ENCODE results near the gene CCP110. TPM values are rescaled to one million over a fixed set of nuclear protein-coding genes. Genes with fewer than 3 reads are reported as not detected.

The CCP110 gene
- total RNA-seq = 11.3 TPM
- polyA plus RNA-seq (ENCODE audit: insufficient read depth in 1 of 8, insufficient read length in 8 of 8, low replicate concordance in 1 of 8) = 10 to 100 TPM; 10.8 to 22.5 (median 15.5) TPM
- long read RNA-seq, donor 1 = 0 reads
- long read RNA-seq, donor 2 = 0 reads
- long read RNA-seq, donor 3 = 0 reads
- long read RNA-seq, donor 4, partial matches to known transcripts = 0 of 1 reads
- long read RNA-seq, donor 4, other reads (novel, unspliced or antisense) = 0 of 1 reads
- long read RNA-seq, donor 5, full-length matches to known transcripts = 1 of 1 reads
- long read RNA-seq, donor 5, partial matches to known transcripts = 0 of 1 reads
- long read RNA-seq, donor 5, other reads (novel, unspliced or antisense) = 0 of 1 reads
- long read RNA-seq, donor 6, full-length matches to known transcripts = 1 of 1 reads
- long read RNA-seq, donor 6, partial matches to known transcripts = 0 of 1 reads
- long read RNA-seq, donor 6, other reads (novel, unspliced or antisense) = 0 of 1 reads
- long read RNA-seq, donor 7 = 0 reads
- long read RNA-seq, donor 8 = 0 reads
- long read RNA-seq, donor 9, full-length matches to known transcripts = 1 of 1 reads
- long read RNA-seq, donor 9, partial matches to known transcripts = 0 of 1 reads
- long read RNA-seq, donor 9, other reads (novel, unspliced or antisense) = 0 of 1 reads
- long read RNA-seq, donor 10 = 0 reads
- long read RNA-seq, donor 11 = 0 reads

GRCh38 chr16:19523559-19524355 lies at the start of gene CCP110:
Gene CCP110 (plus strand): TSS chr16:19523942. CDS start chr16:19527882, 3,940 bp downstream.
- H3K4me3 ChIP-seq (ENCODE audit: low read length) = peak within 1 kb of the TSS; percentile 97
- peaks cover 20% of the 10 kb centered on the region for H3K4me1 ChIP-seq (ENCODE audit: control insufficient read depth, insufficient read depth, low read length)
- no peaks in the 10 kb centered on the region for H3K27me3 ChIP-seq (ENCODE audit: control insufficient read depth, insufficient read depth, low read length)
- 0% methylated on average over 48 of the region's 51 CpGs for WGBS (ENCODE audit: insufficient coverage)
- H3K27ac ChIP-seq (ENCODE audit: low read length) = peak within 1 kb of the TSS; percentile 80
- peaks cover 4% of the 10 kb centered on the region for H3K36me3 ChIP-seq (ENCODE audit: control insufficient read depth, insufficient read depth, low read length)
- DNase-seq = peak; percentile 98
- H3K9me3 ChIP-seq (replicated peaks; ENCODE audit: control insufficient read depth, low read depth, low read length) = no peaks in the 10 kb centered on the region

GRCh38 chr16:19474617-19475016 lies 49.1 kb upstream of the CCP110 start:
- Histone ChIP-seq H3K36me3 (ENCODE audit: control insufficient read depth, insufficient read depth, low read length) (no peaks in the 10 kb centered on the region), H3K27me3 (ENCODE audit: control insufficient read depth, insufficient read depth, low read length) (no peaks in the 10 kb centered on the region), H3K4me1 (ENCODE audit: control insufficient read depth, insufficient read depth, low read length) (no peaks in the 10 kb centered on the region), H3K9me3 (replicated peaks; ENCODE audit: control insufficient read depth, low read depth, low read length) (no peaks in the 10 kb centered on the region), H3K4me3 (ENCODE audit: low read length) (no peak overlapping the region), H3K27ac (ENCODE audit: low read length) (no peak overlapping the region)
- DNase-seq = no peak
- 53% methylated on average over 3 of the region's 5 CpGs for WGBS (ENCODE audit: insufficient coverage)

- Histone ChIP-seq H3K4me3 (ENCODE audit: low read length) (no peak overlapping the region), H3K4me1 (ENCODE audit: control insufficient read depth, insufficient read depth, low read length) (no peaks in the 10 kb centered on the region), H3K27me3 (ENCODE audit: control insufficient read depth, insufficient read depth, low read length) (no peaks in the 10 kb centered on the region), H3K9me3 (replicated peaks; ENCODE audit: control insufficient read depth, low read depth, low read length) (no peaks in the 10 kb centered on the region), H3K27ac (ENCODE audit: low read length) (no peak overlapping the region), H3K36me3 (ENCODE audit: control insufficient read depth, insufficient read depth, low read length) (no peaks in the 10 kb centered on the region)
- 81% methylated on average over 1 of the region's 1 CpG for WGBS (ENCODE audit: insufficient coverage)
- DNase-seq = no peak
Measured at GRCh38 chr16:19478505-19478904, 45.2 kb upstream of the CCP110 start.

GRCh38 chr16:19479302-19479721 lies 44.4 kb upstream of the CCP110 start:
- H3K36me3 ChIP-seq (ENCODE audit: control insufficient read depth, insufficient read depth, low read length) = no peaks in the 10 kb centered on the region
- no peak for DNase-seq
- WGBS (ENCODE audit: insufficient coverage) = 94% methylated on average over 2 of the region's 3 CpGs
- no peak overlapping the region for H3K27ac ChIP-seq (ENCODE audit: low read length)
- no peaks in the 10 kb centered on the region for H3K9me3 ChIP-seq (replicated peaks; ENCODE audit: control insufficient read depth, low read depth, low read length)
- no peaks in the 10 kb centered on the region for H3K4me1 ChIP-seq (ENCODE audit: control insufficient read depth, insufficient read depth, low read length)
- H3K4me3 ChIP-seq (ENCODE audit: low read length) = no peak overlapping the region
- H3K27me3 ChIP-seq (ENCODE audit: control insufficient read depth, insufficient read depth, low read length) = no peaks in the 10 kb centered on the region

- H3K27ac ChIP-seq (ENCODE audit: low read length) = no peak overlapping the region
- 100% methylated on average over 1 of the region's 2 CpGs for WGBS (ENCODE audit: insufficient coverage)
- no peaks in the 10 kb centered on the region for H3K27me3 ChIP-seq (ENCODE audit: control insufficient read depth, insufficient read depth, low read length)
- H3K9me3 ChIP-seq (replicated peaks; ENCODE audit: control insufficient read depth, low read depth, low read length) = no peaks in the 10 kb centered on the region
- no peak for DNase-seq
- no peaks in the 10 kb centered on the region for H3K4me1 ChIP-seq (ENCODE audit: control insufficient read depth, insufficient read depth, low read length)
- H3K4me3 ChIP-seq (ENCODE audit: low read length) = no peak overlapping the region
- H3K36me3 ChIP-seq (ENCODE audit: control insufficient read depth, insufficient read depth, low read length) = no peaks in the 10 kb centered on the region
Measured at GRCh38 chr16:19481296-19481695, 42.4 kb upstream of the CCP110 start.

- no peak for DNase-seq
- WGBS (ENCODE audit: insufficient coverage) = no CpG with 5 or more reads among the region's 5 CpGs
- Histone ChIP-seq H3K27ac (ENCODE audit: low read length) (no peak overlapping the region), H3K4me1 (ENCODE audit: control insufficient read depth, insufficient read depth, low read length) (no peaks in the 10 kb centered on the region), H3K9me3 (replicated peaks; ENCODE audit: control insufficient read depth, low read depth, low read length) (no peaks in the 10 kb centered on the region), H3K36me3 (ENCODE audit: control insufficient read depth, insufficient read depth, low read length) (no peaks in the 10 kb centered on the region), H3K27me3 (ENCODE audit: control insufficient read depth, insufficient read depth, low read length) (no peaks in the 10 kb centered on the region), H3K4me3 (ENCODE audit: low read length) (no peak overlapping the region)
Measured at GRCh38 chr16:19481769-19482168, 42.0 kb upstream of the CCP110 start.

GRCh38 chr16:19482291-19482690 lies 41.5 kb upstream of the CCP110 start:
- Histone ChIP-seq H3K36me3 (ENCODE audit: control insufficient read depth, insufficient read depth, low read length) (no peaks in the 10 kb centered on the region), H3K9me3 (replicated peaks; ENCODE audit: control insufficient read depth, low read depth, low read length) (no peaks in the 10 kb centered on the region), H3K4me1 (ENCODE audit: control insufficient read depth, insufficient read depth, low read length) (no peaks in the 10 kb centered on the region), H3K27ac (ENCODE audit: low read length) (no peak overlapping the region), H3K4me3 (ENCODE audit: low read length) (no peak overlapping the region), H3K27me3 (ENCODE audit: control insufficient read depth, insufficient read depth, low read length) (no peaks in the 10 kb centered on the region)
- whole genome bisulfite sequencing (ENCODE audit: insufficient coverage) = no CpG with 5 or more reads among the region's 1 CpG
- DNase-seq = no peak

- no peak overlapping the region for H3K4me3 ChIP-seq (ENCODE audit: low read length)
- H3K27ac ChIP-seq (ENCODE audit: low read length) = no peak overlapping the region
- DNase-seq = no peak
- WGBS (ENCODE audit: insufficient coverage) = no CpG with 5 or more reads among the region's 3 CpGs
- no peaks in the 10 kb centered on the region for H3K27me3 ChIP-seq (ENCODE audit: control insufficient read depth, insufficient read depth, low read length)
- no peaks in the 10 kb centered on the region for H3K36me3 ChIP-seq (ENCODE audit: control insufficient read depth, insufficient read depth, low read length)
- no peaks in the 10 kb centered on the region for H3K9me3 ChIP-seq (replicated peaks; ENCODE audit: control insufficient read depth, low read depth, low read length)
- no peaks in the 10 kb centered on the region for H3K4me1 ChIP-seq (ENCODE audit: control insufficient read depth, insufficient read depth, low read length)
Measured at GRCh38 chr16:19484096-19484495, 39.6 kb upstream of the CCP110 start.

GRCh38 chr16:19485611-19486010 lies 38.1 kb upstream of the CCP110 start:
- no CpG with 5 or more reads among the region's 5 CpGs for WGBS (ENCODE audit: insufficient coverage)
- DNase-seq = no peak
- Histone ChIP-seq H3K4me3 (ENCODE audit: low read length) (no peak overlapping the region), H3K4me1 (ENCODE audit: control insufficient read depth, insufficient read depth, low read length) (no peaks in the 10 kb centered on the region), H3K36me3 (ENCODE audit: control insufficient read depth, insufficient read depth, low read length) (no peaks in the 10 kb centered on the region), H3K27me3 (ENCODE audit: control insufficient read depth, insufficient read depth, low read length) (no peaks in the 10 kb centered on the region), H3K9me3 (replicated peaks; ENCODE audit: control insufficient read depth, low read depth, low read length) (no peaks in the 10 kb centered on the region), H3K27ac (ENCODE audit: low read length) (no peak overlapping the region)

- H3K9me3 ChIP-seq (replicated peaks; ENCODE audit: control insufficient read depth, low read depth, low read length) = no peaks in the 10 kb centered on the region
- no peaks in the 10 kb centered on the region for H3K36me3 ChIP-seq (ENCODE audit: control insufficient read depth, insufficient read depth, low read length)
- H3K27ac ChIP-seq (ENCODE audit: low read length) = no peak overlapping the region
- WGBS (ENCODE audit: insufficient coverage) = no CpG with 5 or more reads among the region's 4 CpGs
- H3K4me1 ChIP-seq (ENCODE audit: control insufficient read depth, insufficient read depth, low read length) = no peaks in the 10 kb centered on the region
- no peak overlapping the region for H3K4me3 ChIP-seq (ENCODE audit: low read length)
- DNase-seq = no peak
- no peaks in the 10 kb centered on the region for H3K27me3 ChIP-seq (ENCODE audit: control insufficient read depth, insufficient read depth, low read length)
Measured at GRCh38 chr16:19486051-19486450, 37.7 kb upstream of the CCP110 start.

Measured in muscle of leg (tissue), 16 donors.